Measurements from ENCODE around the gene NXPE2.

Gene NXPE2

DNA sequence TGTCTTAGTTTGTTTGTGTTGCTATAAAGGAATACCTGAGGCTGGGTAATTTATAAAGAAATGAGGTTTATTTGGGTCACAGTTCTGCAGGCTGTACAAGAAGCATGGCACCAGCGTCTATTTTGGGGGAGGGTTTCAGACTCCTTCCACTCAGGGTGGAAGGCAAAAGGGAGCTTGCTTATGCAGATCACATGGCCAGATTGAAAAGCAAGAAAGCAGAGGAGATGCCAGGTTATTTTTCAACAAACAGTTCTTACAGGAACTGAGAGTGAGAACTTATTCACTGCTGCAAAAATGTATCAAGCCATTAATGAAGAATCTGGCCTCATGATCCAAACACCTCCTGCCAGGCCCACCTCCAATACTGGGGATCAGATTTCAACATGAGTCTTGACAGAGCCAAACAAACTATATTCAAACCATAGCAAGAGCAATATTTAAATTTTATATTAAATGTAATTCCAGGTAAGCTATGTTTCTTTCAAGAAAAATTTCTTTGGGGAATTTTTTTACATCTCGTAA, 66.9 kb downstream of the NXPE2 start:
- H3K4me3 ChIP-seq (ENCODE audit: low read depth, low read length) = no peak overlapping the region
- H3K9me3 ChIP-seq (ENCODE audit: control insufficient read depth, insufficient read depth, low read depth, low read length) = no peaks in the 10 kb centered on the region
- no peak overlapping the region for H3K27ac ChIP-seq (ENCODE audit: low read depth, low read length)
- no peaks in the 10 kb centered on the region for H3K4me1 ChIP-seq (ENCODE audit: control insufficient read depth, insufficient read depth, low read length)
- no peak overlapping the region for H3K9ac ChIP-seq (ENCODE audit: low read length)
- H3K27me3 ChIP-seq (ENCODE audit: control insufficient read depth, insufficient read depth, low read length) = peaks cover 6% of the 10 kb centered on the region; the same call in 1 of the 2 replicates
- no peaks in the 10 kb centered on the region for H3K36me3 ChIP-seq (ENCODE audit: control insufficient read depth, insufficient read depth, low read length)

DNA sequence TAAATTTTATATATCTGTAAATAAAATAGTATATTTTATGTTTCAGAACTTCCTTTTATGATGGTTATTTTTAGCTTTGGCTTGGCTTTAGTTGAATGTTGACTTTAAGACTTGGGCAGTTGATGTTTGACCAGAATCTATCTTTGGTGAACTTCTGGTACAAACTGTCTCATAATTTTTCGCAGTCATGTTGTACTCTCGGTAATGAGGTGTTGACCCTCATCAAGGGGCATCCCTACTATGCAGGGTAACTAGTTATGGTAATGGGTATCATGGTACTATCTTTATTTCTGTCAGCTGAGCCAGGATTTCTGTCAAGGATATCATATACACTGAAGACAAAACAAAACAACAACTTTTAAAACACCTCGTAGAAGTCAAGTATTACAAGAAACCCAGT, 67.7 kb downstream of the NXPE2 start:
- H3K4me1 ChIP-seq (ENCODE audit: control insufficient read depth, insufficient read depth, low read length) = no peaks in the 10 kb centered on the region
- no peak overlapping the region for H3K27ac ChIP-seq (ENCODE audit: low read depth, low read length)
- H3K9ac ChIP-seq (ENCODE audit: low read length) = no peak overlapping the region
- H3K27me3 ChIP-seq (ENCODE audit: control insufficient read depth, insufficient read depth, low read length) = peaks cover 6% of the 10 kb centered on the region; the same call in 1 of the 2 replicates
- no peaks in the 10 kb centered on the region for H3K36me3 ChIP-seq (ENCODE audit: control insufficient read depth, insufficient read depth, low read length)
- no peaks in the 10 kb centered on the region for H3K9me3 ChIP-seq (ENCODE audit: control insufficient read depth, insufficient read depth, low read depth, low read length)
- H3K4me3 ChIP-seq (ENCODE audit: low read depth, low read length) = no peak overlapping the region

Data from HUES6 (cell line).